ENCODE results near the gene BPIFA3. TPM values are rescaled to one million over a fixed set of nuclear protein-coding genes. Genes with fewer than 3 reads are reported as not detected.
A peak's percentile ranks its signal among the peaks of the same experiment; 100 is the strongest.
"Not testable (repeated sequence)": the region's sequence is repeated elsewhere in the genome, so short reads cannot be mapped to it uniquely, and the experiment has no call there.

The BPIFA3 gene
- not detected in 2 replicates for total RNA-seq (2014; rRNA removed; shearing (Covaris generic))

DNA sequence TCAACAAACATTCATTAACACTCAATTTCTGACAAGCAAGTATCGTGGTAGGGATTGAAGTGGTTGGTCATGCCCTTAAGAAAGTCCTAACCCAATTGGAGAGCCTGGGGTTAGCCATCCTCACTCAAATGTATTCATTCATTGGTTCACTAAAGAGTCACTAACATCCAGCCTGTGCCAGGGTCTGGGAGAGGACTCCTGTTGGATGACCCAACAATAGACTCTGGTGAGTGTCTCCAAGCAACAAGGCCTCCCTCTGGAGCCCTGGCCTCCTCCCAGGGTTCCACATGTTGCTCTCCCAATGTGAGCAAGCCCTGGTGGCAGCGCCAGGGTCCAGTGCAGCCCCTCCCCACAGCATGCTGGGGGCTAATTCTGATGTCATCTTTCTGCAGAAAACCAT lies at the start of gene BPIFA3:
BPIFA3 (plus strand) TSS at position 301 of the 400 bp plus-strand sequence. CDS start 185 bp downstream, outside the sequence.
- Histone ChIP-seq H3K4me1 (no peaks in the 10 kb centered on the region), H3K9me3 (replicated peaks) (no peaks in the 10 kb centered on the region), H3K27me3 (peaks cover 19% of the 10 kb centered on the region), H3K27ac (no peak within 1 kb of the TSS), H3K36me3 (no peaks in the 10 kb centered on the region), H3K4me3 (no peak within 1 kb of the TSS)
- DNase-seq = no peak

DNA sequence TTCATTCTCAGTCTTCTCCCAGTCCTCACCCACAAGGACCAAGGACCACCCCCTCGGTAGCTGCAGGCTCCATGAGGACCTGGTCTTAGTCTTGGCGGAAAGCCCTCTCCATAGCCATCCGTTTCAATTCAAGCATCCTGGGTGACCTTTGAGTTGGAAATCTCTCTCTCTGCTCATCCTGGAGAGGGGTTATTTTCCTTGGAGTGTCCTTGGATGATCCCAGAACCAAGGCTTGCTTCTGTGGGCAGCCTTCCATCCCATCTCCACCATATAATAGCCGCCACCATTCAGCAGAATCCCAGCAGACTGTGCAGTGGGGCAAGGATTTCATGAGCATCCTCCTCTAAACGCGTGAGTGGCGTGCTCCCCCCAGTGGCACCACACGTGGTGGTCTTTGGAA lies 49.3 kb upstream of the BPIFA3 start, which contains the start of gene BPIFA2:
BPIFA2 (plus strand) TSS at position 301 of the 400 bp plus-strand sequence. CDS start 987 bp downstream, outside the sequence.
- Histone ChIP-seq H3K4me1 (no peaks in the 10 kb centered on the region), H3K27me3 (peaks cover 17% of the 10 kb centered on the region), H3K4me3 (no peak within 1 kb of the TSS), H3K27ac (no peak within 1 kb of the TSS), H3K36me3 (no peaks in the 10 kb centered on the region), H3K9me3 (replicated peaks) (0 out of 2 replicates have a peak, but pooled peaks cover 6% of the 10 kb centered on the region)
- DNase-seq = no peak

GRCh38 chr20:33169176-33169794 lies 47.9 kb upstream of the BPIFA3 start:
- Histone ChIP-seq H3K9me3 (replicated peaks) (0 out of 2 replicates have a peak, but pooled peaks cover 6% of the 10 kb centered on the region), H3K4me1 (no peaks in the 10 kb centered on the region), H3K4me3 (no peak overlapping the region), H3K36me3 (no peaks in the 10 kb centered on the region), H3K27ac (no peak overlapping the region), H3K27me3 (peaks cover 9% of the 10 kb centered on the region; the same call in 1 of the 2 replicates)
- DNase-seq = peak; percentile 35 to 54

DNA sequence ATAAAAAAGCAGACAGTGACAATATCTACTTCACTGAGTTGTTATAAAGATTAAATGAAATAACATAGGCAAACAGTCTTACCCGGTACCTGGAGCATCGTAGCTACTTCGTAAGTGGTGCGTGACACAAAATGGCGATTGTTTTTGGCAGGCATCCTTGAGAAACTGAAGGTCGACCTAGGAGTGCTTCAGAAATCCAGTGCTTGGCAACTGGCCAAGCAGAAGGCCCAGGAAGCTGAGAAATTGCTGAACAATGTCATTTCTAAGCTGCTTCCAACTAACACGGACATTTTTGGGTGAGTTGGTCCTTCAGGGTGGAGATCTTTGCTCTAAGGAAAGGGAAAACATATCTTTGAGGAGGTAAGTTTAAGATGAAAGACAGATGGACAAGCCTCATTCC lies 44.4 kb upstream of the BPIFA3 start:
- no peak overlapping the region for H3K4me3 ChIP-seq
- peak in 1 of 2 experiments; percentile 21 for DNase-seq
- H3K4me1 ChIP-seq = no peaks in the 10 kb centered on the region

GRCh38 chr20:33175123-33175522 lies 42.0 kb upstream of the BPIFA3 start:
- Histone ChIP-seq H3K4me1 (no peaks in the 10 kb centered on the region), H3K4me3 (no peak overlapping the region), H3K9me3 (replicated peaks) (0 out of 2 replicates have a peak, but pooled peaks cover 3% of the 10 kb centered on the region), H3K27me3 (peaks cover 7% of the 10 kb centered on the region; the same call in 1 of the 2 replicates), H3K36me3 (no peaks in the 10 kb centered on the region), H3K27ac (no peak overlapping the region)
- no peak for DNase-seq

More for the DNA sequence above, 44.4 kb upstream of the BPIFA3 start:
- Histone ChIP-seq H3K27ac (no peak overlapping the region), H3K9me3 (replicated peaks) (0 out of 2 replicates have a peak, but pooled peaks cover 6% of the 10 kb centered on the region), H3K36me3 (no peaks in the 10 kb centered on the region), H3K27me3 (peaks cover 4% of the 10 kb centered on the region; the same call in 1 of the 2 replicates)

DNA sequence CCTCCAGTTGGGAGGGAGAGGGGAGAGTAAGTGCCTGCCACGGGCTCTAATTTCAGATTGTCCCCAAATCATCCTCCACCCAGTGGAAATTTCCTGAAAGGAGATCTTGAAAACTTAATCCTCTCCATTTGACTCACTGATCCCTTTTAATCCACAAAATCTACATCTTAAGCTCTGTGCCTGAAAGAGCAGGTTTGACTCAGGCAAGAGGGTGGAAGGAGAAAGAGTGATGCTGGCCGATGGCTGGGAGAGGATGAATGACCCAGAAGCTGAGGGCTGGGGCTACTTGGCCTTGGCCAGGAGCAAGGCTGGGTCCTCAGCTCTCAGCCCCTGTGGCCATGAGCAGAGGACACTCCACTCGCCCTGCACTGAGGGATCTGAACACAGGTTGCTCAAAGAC lies 41.1 kb upstream of the BPIFA3 start:
- Histone ChIP-seq H3K36me3 (no peaks in the 10 kb centered on the region), H3K4me1 (no peaks in the 10 kb centered on the region), H3K4me3 (no peak overlapping the region), H3K27me3 (peaks cover 7% of the 10 kb centered on the region; the same call in 1 of the 2 replicates), H3K9me3 (replicated peaks) (0 out of 2 replicates have a peak, but pooled peaks cover 3% of the 10 kb centered on the region), H3K27ac (no peak overlapping the region)
- DNase-seq = peak in 1 of 2 experiments; percentile 22

DNA sequence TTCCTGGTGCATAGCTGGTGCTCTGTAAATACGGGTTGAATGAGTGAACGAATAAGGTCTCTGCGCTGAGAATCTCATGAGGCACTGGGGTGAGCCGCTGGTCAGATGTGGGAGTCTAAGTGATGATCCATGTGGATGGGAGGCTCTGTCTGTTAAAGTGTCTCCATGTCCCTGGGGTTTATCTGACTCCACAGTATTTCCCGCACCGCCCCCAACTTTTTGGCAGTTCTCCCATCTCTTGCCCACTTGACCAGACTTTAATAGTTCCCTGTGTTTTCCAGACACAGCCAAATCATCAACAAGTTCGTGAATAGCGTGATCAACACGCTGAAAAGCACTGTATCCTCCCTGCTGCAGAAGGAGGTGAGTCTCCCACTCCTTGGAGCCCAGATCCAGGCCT lies 39.3 kb upstream of the BPIFA3 start:
- no peaks in the 10 kb centered on the region for H3K36me3 ChIP-seq
- H3K27ac ChIP-seq = no peak overlapping the region
- H3K4me1 ChIP-seq = no peaks in the 10 kb centered on the region
- no peak for DNase-seq
- peaks cover 5% of the 10 kb centered on the region; the same call in 1 of the 2 replicates for H3K27me3 ChIP-seq
- H3K9me3 ChIP-seq (replicated peaks) = no peaks in the 10 kb centered on the region
- no peak overlapping the region for H3K4me3 ChIP-seq

DNA sequence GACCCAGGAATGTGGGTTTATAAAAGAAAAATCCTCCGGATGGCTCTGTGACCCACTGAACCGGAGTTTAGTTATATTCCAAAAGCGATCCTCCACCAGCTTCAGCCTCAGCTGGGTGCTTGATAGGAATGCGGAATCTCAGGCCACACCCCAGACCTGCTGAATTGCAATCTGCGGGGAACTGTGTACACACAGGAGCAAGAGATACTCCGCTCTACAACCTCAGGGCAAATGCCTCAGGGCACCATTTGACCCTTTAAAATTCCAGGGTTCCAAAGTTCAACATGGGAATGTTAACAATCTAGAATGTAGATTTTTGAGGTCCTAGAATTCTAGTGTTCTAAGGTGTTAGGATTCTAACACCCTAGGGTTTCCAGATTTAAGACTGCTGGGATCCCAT lies 38.4 kb upstream of the BPIFA3 start:
- H3K27me3 ChIP-seq = peaks cover 3% of the 10 kb centered on the region; the same call in 1 of the 2 replicates
- H3K4me3 ChIP-seq = no peak overlapping the region
- H3K36me3 ChIP-seq = no peaks in the 10 kb centered on the region
- no peak for DNase-seq
- H3K9me3 ChIP-seq (replicated peaks) = no peaks in the 10 kb centered on the region
- H3K4me1 ChIP-seq = no peaks in the 10 kb centered on the region
- H3K27ac ChIP-seq = no peak overlapping the region

DNA sequence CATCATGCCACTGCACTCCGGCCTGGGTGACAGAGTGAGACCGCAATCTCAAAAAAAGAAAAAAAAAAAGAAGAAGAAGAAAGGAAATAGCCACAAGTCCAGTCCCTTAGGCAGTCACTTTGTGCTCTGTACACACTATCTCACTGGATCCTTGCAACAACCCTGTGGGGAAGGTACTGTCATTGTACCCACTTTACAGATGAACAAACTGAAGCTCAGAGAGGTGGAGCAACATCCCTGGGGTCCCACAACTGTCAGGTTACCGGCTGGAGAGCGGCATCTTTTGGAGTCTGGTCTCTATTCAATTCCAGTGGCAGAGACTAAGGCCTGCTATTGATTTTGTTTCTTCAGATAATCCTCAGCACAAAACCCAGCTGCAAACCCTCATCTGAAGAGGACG lies 37.0 kb upstream of the BPIFA3 start:
- Histone ChIP-seq H3K36me3 (no peaks in the 10 kb centered on the region), H3K4me3 (no peak overlapping the region)

DNA sequence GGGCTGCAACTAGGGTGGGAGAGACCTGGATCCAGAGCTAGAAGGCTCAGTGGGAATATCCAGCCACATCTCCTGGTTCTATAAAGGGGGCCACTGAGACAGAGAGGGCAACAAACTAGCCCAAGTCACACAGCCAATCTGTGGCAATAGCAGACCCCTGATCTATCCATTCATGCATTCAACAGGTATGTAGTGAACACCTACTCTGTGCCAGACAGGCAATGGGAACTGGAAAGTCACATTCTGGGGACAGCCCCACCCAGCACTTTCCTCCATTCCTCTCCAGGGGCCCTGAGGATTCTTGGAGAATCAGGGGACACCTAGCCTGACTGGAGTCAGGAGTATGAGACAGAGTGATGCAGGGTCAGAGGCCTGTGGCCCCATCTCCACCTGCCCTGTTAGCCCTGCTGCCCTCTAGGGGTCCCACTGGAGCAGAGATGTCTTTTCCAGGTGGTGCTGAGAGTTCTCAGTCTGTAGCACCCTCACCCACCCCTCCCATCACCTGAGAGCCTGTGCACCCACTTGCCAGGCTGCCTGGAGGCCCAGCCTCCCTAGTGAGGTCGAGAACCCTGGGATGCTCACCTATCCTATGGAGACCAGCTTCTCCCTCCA lies 35.6 kb upstream of the BPIFA3 start:
- Histone ChIP-seq H3K4me3 (no peak overlapping the region), H3K4me1 (no peaks in the 10 kb centered on the region)

More for the DNA sequence above, 37.0 kb upstream of the BPIFA3 start:
- no peak for DNase-seq
- H3K27me3 ChIP-seq = peaks cover 3% of the 10 kb centered on the region; the same call in 1 of the 2 replicates
- H3K27ac ChIP-seq = no peak overlapping the region
- no peaks in the 10 kb centered on the region for H3K4me1 ChIP-seq
- H3K9me3 ChIP-seq (replicated peaks) = no peaks in the 10 kb centered on the region

DNA sequence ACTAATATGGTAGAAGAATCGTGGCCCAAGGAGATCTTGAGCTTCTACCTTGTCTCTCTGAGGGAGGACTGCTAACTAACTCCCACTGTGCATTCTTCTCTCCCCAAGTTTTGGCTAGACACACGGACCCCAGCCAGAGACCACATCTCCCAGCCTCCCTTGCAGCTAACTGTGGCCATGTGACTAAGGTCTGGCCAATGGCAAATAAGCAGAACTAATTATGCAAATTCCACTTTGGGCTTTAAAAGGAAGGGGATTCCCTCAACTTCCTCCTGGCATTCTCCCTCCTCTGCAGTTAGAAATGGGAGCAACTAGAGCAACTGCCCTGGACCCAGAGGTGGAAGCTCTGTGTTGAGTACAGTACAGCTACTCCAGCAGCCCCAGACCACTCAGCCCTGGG lies 33.8 kb upstream of the BPIFA3 start:
- H3K27me3 ChIP-seq = 0 out of 2 replicates have a peak, but pooled peaks cover 4% of the 10 kb centered on the region
- H3K4me3 ChIP-seq = no peak overlapping the region
- no peaks in the 10 kb centered on the region for H3K36me3 ChIP-seq
- no peaks in the 10 kb centered on the region for H3K9me3 ChIP-seq (replicated peaks)
- H3K27ac ChIP-seq = no peak overlapping the region
- DNase-seq = no peak
- H3K4me1 ChIP-seq = no peaks in the 10 kb centered on the region

More for the DNA sequence above, 35.6 kb upstream of the BPIFA3 start:
- no peak for DNase-seq
- no peaks in the 10 kb centered on the region for H3K36me3 ChIP-seq
- peaks cover 3% of the 10 kb centered on the region; the same call in 1 of the 2 replicates for H3K27me3 ChIP-seq
- H3K27ac ChIP-seq = no peak overlapping the region
- H3K9me3 ChIP-seq (replicated peaks) = no peaks in the 10 kb centered on the region

DNA sequence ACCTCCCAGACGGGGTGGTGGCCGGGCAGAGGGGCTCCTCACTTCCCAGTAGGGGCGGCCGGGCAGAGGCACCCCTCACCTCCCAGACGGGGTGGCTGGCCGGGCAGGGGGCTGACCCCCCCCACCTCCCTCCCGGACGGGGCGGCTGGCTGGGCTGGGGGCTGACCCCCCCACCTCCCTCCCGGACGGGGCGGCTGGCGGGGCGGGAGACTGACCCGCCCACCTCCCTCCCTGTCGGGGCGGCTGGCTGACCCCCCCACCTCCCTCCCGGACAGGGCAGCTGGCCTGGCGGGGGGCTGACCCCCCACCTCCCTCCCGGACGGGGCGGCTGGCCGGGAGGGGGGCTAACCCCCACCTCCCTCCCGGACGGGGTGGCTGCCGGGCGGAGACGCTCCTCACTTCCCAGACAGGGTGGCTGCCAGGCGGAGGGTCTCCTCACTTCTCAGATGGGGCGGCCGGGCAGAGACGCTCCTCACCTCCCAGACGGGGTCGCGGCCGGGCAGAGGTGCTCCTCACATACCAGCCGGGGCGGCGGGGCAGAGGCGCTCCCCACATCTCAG lies 32.0 kb upstream of the BPIFA3 start:
- not testable (repeated sequence) for DNase-seq; H3K9me3 ChIP-seq (replicated peaks); H3K27ac ChIP-seq; H3K4me1 ChIP-seq; H3K36me3 ChIP-seq; H3K4me3 ChIP-seq; H3K27me3 ChIP-seq

DNA sequence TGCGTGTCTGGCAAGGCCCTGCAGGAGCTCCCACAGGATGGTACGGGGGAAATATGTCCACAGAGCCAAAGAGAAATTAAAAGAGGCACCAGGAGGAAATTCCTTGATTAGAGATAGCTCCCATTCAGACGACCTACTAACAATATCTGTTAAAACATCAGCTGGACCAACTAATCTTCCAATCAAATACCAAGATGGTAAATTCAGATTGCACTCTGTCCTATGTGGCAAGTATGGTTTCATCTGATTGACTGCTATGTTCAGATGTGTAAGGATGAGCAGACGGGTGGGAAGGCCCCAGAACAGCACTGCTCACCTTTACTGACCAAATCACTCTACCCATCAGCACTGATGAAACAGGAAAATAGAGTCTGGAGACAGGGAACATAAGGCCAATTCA lies 29.7 kb upstream of the BPIFA3 start:
- no peak for DNase-seq
- H3K4me3 ChIP-seq = no peak overlapping the region
- H3K27me3 ChIP-seq = 0 out of 2 replicates have a peak, but pooled peaks cover 4% of the 10 kb centered on the region
- H3K36me3 ChIP-seq = no peaks in the 10 kb centered on the region
- no peaks in the 10 kb centered on the region for H3K9me3 ChIP-seq (replicated peaks)
- H3K4me1 ChIP-seq = no peaks in the 10 kb centered on the region
- H3K27ac ChIP-seq = no peak overlapping the region

- Histone ChIP-seq H3K27ac (no peak overlapping the region), H3K27me3 (0 out of 2 replicates have a peak, but pooled peaks cover 4% of the 10 kb centered on the region), H3K4me3 (no peak overlapping the region), H3K4me1 (no peaks in the 10 kb centered on the region), H3K36me3 (no peaks in the 10 kb centered on the region), H3K9me3 (replicated peaks) (no peaks in the 10 kb centered on the region)
- DNase-seq = no peak
Observed at GRCh38 chr20:33188421-33188820, 28.7 kb upstream of the BPIFA3 start.

- DNase-seq = no peak
- H3K36me3 ChIP-seq = no peaks in the 10 kb centered on the region
- no peaks in the 10 kb centered on the region for H3K4me1 ChIP-seq
- no peak overlapping the region for H3K27ac ChIP-seq
- H3K4me3 ChIP-seq = no peak overlapping the region
- peaks cover 9% of the 10 kb centered on the region for H3K27me3 ChIP-seq
- H3K9me3 ChIP-seq (replicated peaks) = no peaks in the 10 kb centered on the region
Observed at GRCh38 chr20:33191484-33191883, 25.7 kb upstream of the BPIFA3 start.

All from SJCRH30 (cell line).